ENCODE data around the gene ETDC.
"Not testable (repeated sequence)": the region's sequence is repeated elsewhere in the genome, so short reads cannot be mapped to it uniquely, and the experiment has no call there.

ETDC gene

GRCh38 chrX:135309430-135309923 lies at the start of gene ETDC:
ETDC (plus strand) TSS chrX:135309480; CDS start chrX:135309480, 0 bp downstream.
- no peak for DNase-seq

- DNase-seq: not testable (repeated sequence)
Observed at GRCh38 chrX:135260976-135261375, 48.3 kb upstream of the ETDC start.

- not testable (repeated sequence) for DNase-seq
Observed at GRCh38 chrX:135263376-135263775, 45.9 kb upstream of the ETDC start.

GRCh38 chrX:135264206-135264605 lies 45.1 kb upstream of the ETDC start:
- no peak for DNase-seq

- DNase-seq: no peak
Observed at GRCh38 chrX:135273162-135273561, 36.1 kb upstream of the ETDC start.

GRCh38 chrX:135275973-135276372 lies 33.3 kb upstream of the ETDC start:
- no peak for DNase-seq

- DNase-seq: no peak
Observed at GRCh38 chrX:135287266-135287823, 21.9 kb upstream of the ETDC start.

- no peak for DNase-seq
Observed at GRCh38 chrX:135295238-135295943, 13.9 kb upstream of the ETDC start.

GRCh38 chrX:135295944-135296305 lies 13.4 kb upstream of the ETDC start:
- no peak for DNase-seq

GRCh38 chrX:135302269-135302873 lies 6.9 kb upstream of the ETDC start:
- no peak for DNase-seq

GRCh38 chrX:135304741-135305140 lies 4.5 kb upstream of the ETDC start:
- no peak for DNase-seq

- no peak for DNase-seq
Observed at GRCh38 chrX:135307171-135307570, 2.1 kb upstream of the ETDC start.

GRCh38 chrX:135308345-135308855 lies 880 bp upstream of the ETDC start:
- no peak for DNase-seq

- no peak for DNase-seq
Observed at GRCh38 chrX:135315864-135316263, 6.6 kb downstream of the ETDC start.

GRCh38 chrX:135324463-135324862 lies 15.2 kb downstream of the ETDC start:
- no peak for DNase-seq

- not testable (repeated sequence) for DNase-seq
Observed at GRCh38 chrX:135325036-135325818, 15.9 kb downstream of the ETDC start.

- DNase-seq: no peak
Observed at GRCh38 chrX:135327299-135327698, 18.0 kb downstream of the ETDC start.

- no peak for DNase-seq
Observed at GRCh38 chrX:135328421-135329005, 19.2 kb downstream of the ETDC start.

- no peak for DNase-seq
Observed at GRCh38 chrX:135330706-135331105, 21.4 kb downstream of the ETDC start.

GRCh38 chrX:135331525-135331924 lies 22.2 kb downstream of the ETDC start:
- DNase-seq: no peak

GRCh38 chrX:135340831-135341230 lies 31.6 kb downstream of the ETDC start:
- DNase-seq: no peak

- no peak for DNase-seq
Observed at GRCh38 chrX:135345107-135345589, 35.9 kb downstream of the ETDC start.

- DNase-seq: no peak
Observed at GRCh38 chrX:135346975-135347374, 37.7 kb downstream of the ETDC start.

Measured in 8988T (cell line).